ENCODE data around the gene CXCR3. TPM values are rescaled to one million over a fixed set of nuclear protein-coding genes. Genes with fewer than 3 reads are reported as not detected.
"Not testable (repeated sequence)": the region's sequence is repeated elsewhere in the genome, so short reads cannot be mapped to it uniquely, and the experiment has no call there.

CXCR3 gene
- total RNA-seq, 2 experiments from 2014 or later, result 141 to 145 TPM

DNA sequence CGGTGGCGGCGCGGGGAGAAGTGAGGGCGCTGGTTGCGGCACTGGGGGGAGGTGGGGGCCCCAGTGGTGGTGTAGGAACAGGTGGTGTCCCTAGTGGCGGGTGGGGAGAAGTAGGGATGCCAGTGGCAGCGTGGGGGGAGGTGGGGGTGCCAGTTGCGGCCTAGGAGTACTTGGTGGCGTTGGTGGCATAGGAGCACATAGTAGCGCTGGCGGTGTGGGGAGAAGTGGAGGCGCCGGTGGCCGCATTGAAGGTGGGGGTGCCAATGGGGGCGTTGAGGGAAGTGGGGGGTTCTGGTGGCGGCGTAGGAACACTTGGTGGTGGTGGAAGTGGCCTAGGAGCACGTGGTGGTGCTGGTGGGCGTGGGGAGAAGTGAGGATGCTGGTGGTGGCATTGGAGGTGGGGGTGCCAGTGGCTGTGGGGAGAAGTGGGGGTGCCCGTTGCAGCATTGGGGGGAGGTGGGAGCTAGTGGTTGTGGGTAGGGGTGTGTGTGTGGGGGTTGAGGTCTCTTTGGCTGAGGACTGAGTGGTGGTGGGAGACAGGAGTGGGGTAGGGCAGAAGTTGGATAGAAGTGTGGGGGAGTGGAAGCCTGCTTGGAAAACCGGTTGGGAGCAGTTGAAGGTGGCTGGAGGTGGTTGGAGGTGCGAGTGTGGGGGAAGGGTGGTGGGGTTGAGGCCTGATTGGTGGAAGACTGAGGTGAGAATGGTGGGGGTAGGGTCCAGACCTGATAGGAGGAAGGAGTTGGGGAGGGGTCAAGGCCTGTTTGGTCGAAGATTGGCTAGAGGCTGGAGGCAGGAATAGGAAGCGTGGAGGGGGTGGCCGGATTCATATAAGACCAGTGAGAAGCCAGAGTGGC, 38.9 kb downstream of the CXCR3 start:
- peaks cover 42% of the 10 kb centered on the region for H3K36me3 Mint-ChIP-seq (ENCODE audit: low read depth)
- H3K27ac Mint-ChIP-seq, result peak overlapping the region; percentile 34
- H3K9me3 Mint-ChIP-seq (ENCODE audit: insufficient read depth), result no peaks in the 10 kb centered on the region
- POLR2A ChIA-PET, result no interaction called here
- no peak for DNase-seq
- CTCF ChIA-PET, result no interaction called here
- H3K27me3 Mint-ChIP-seq (ENCODE audit: low read depth), result no peaks in the 10 kb centered on the region
- peaks cover 8% of the 10 kb centered on the region for H3K4me1 Mint-ChIP-seq (ENCODE audit: low read depth)
- no peak overlapping the region for H3K4me3 Mint-ChIP-seq
- no peak for ATAC-seq

DNA sequence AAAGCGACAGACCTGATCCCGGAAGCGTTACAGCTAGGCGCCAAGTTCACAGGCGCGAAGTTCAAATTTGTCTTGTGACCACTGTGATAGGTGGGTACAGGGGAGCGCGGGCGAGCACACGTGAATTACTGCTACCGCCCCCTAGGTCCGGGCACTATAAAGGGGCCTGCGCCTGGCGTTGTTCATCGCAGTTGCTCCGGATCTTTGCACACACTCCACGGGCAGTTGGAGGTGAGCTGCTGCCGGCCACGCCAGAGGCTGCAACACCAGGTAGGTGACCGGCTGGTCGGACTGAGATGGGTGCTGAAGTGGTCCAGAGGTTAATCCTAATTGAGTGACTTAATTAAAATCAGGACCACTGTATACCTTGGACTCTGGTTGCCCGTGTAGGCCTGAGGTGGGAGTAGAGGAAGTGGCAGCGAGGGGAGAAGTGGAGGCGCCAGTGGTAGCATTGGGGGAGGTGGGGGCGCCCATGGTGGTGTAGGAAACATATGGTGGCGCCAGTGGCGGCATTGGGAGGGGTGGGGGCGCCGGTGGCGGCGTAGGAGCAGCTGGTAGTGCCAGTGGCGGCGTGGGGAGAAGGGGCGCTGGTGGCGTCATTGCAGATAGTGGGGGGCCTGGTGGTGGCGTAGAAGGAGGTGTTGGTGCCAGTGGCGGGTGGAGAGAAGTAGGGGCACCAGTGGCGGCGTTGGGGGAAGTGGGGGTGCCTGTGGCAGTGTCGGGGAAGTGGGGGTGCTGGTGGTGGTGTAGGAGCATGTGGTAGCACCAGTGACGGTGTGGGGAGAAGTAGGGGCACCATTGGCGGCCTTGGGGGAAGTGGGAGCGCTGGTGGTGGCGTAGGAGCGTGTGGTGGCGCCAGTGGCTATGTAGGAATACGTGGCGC, 39.8 kb downstream of the CXCR3 start, which contains the start of gene GCNA:
Gene GCNA, plus strand, starts transcription at position 185 of the 883 bp plus-strand sequence. CDS start 2,385 bp downstream, outside the sequence.
- DNase-seq (no peak), ATAC-seq (no peak)
- CTCF ChIA-PET, result no interaction called here

GRCh38 chrX:71577682-71578081, 40.6 kb downstream of the CXCR3 start:
- peaks cover 55% of the 10 kb centered on the region for H3K36me3 Mint-ChIP-seq (ENCODE audit: low read depth)
- ChIA-PET CTCF (no interaction called here), POLR2A (no interaction called here)
- H3K27ac Mint-ChIP-seq, result no peak overlapping the region
- DNase-seq (no peak), ATAC-seq (no peak)
- no peak overlapping the region for H3K4me3 Mint-ChIP-seq
- H3K4me1 Mint-ChIP-seq (ENCODE audit: low read depth), result peaks cover 8% of the 10 kb centered on the region
- H3K27me3 Mint-ChIP-seq (ENCODE audit: low read depth), result no peaks in the 10 kb centered on the region
- no peaks in the 10 kb centered on the region for H3K9me3 Mint-ChIP-seq (ENCODE audit: insufficient read depth)

More for the DNA sequence above, 39.8 kb downstream of the CXCR3 start, which contains the start of gene GCNA:
- H3K9me3 Mint-ChIP-seq (ENCODE audit: insufficient read depth), result no peaks in the 10 kb centered on the region
- peaks cover 50% of the 10 kb centered on the region for H3K36me3 Mint-ChIP-seq (ENCODE audit: low read depth)
- H3K27ac Mint-ChIP-seq, result peak within 1 kb of the TSS; percentile 57
- POLR2A ChIA-PET, result no interaction called here
- H3K27me3 Mint-ChIP-seq (ENCODE audit: low read depth), result no peaks in the 10 kb centered on the region
- H3K4me3 Mint-ChIP-seq, result no peak within 1 kb of the TSS
- peaks cover 8% of the 10 kb centered on the region for H3K4me1 Mint-ChIP-seq (ENCODE audit: low read depth)

DNA sequence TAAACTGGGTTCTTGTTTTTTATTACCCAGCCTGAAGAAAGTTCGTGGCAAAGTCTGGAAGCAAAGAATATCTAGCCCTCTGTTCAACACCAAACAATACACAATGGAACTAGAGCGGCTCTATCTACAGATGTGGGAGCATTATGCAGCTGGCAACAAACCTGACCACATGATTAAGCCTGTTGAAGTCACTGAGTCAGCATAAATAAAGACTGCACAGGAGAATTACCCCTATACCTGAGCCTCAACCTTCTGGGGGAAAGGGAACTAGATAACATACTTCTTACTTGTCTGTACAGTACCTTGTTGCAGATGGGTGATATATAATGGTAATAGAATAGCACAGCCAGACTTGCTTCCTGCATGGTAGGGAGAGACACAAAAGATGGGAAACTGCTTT, 44.7 kb downstream of the CXCR3 start:
- Mint-ChIP-seq H3K4me1 (ENCODE audit: low read depth) (peaks cover 8% of the 10 kb centered on the region), H3K27ac (no peak overlapping the region), H3K36me3 (ENCODE audit: low read depth) (peaks cover 56% of the 10 kb centered on the region), H3K4me3 (no peak overlapping the region), H3K9me3 (ENCODE audit: insufficient read depth) (no peaks in the 10 kb centered on the region), H3K27me3 (ENCODE audit: low read depth) (no peaks in the 10 kb centered on the region)
- POLR2A ChIA-PET, result no interaction called here
- no peak for DNase-seq
- no peak for ATAC-seq
- CTCF ChIA-PET, result interaction anchor here (1.3 to 1.4 kb wide), 2 partner anchors 10 to 76 kb away, joined by 3 to 4 read pairs; no protein-coding TSS in a partner anchor

DNA sequence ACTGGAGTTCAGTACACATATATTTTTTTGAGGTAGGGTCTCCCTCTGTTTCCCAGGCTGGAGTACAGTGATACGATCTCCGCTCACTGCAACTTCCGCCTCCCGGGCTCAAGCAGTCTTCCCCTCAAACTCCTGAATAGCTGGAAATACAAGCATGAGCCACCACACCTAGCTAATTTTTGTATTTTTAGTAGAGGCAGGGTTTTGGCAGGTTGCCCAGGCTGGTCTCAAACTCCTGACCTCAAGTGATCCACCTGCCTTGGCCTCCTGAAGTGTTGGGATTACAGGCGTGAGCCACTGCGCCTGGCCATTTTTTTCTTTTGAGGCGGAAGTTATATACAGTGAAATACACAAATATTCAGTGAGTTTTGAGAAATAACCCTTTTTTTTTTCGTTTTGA, 46.9 kb downstream of the CXCR3 start:
- DNase-seq; ATAC-seq; H3K4me1 Mint-ChIP-seq (ENCODE audit: low read depth); H3K9me3 Mint-ChIP-seq (ENCODE audit: insufficient read depth); H3K4me3 Mint-ChIP-seq; POLR2A ChIA-PET; H3K27me3 Mint-ChIP-seq (ENCODE audit: low read depth); H3K27ac Mint-ChIP-seq: not testable (repeated sequence)
- peaks cover 54% of the 10 kb centered on the region for H3K36me3 Mint-ChIP-seq (ENCODE audit: low read depth)
- CTCF ChIA-PET, result interaction anchor here (1.9 kb wide), 1 partner anchor 81 kb away, joined by 7 read pairs; no protein-coding TSS in a partner anchor

Other genes with a start within 250 kb of the CXCR3 start
- 100 to 1,000 TPM; 252 to 264 TPM for gene OGT, start 85.4 kb downstream of the CXCR3 start, total RNA-seq
- 1 to 10 TPM; 6.5 to 6.6 TPM for gene GCNA, start 40.1 kb downstream of the CXCR3 start, total RNA-seq
- not detected for gene CXorf49, start 99.8 kb upstream of the CXCR3 start, total RNA-seq
- not detected for gene CXorf49B, start 144.8 kb upstream of the CXCR3 start, total RNA-seq